ENCODE results near the gene LTBR.
"Not testable (repeated sequence)": the region's sequence is repeated elsewhere in the genome, so short reads cannot be mapped to it uniquely, and the experiment has no call there.

LTBR gene

DNA sequence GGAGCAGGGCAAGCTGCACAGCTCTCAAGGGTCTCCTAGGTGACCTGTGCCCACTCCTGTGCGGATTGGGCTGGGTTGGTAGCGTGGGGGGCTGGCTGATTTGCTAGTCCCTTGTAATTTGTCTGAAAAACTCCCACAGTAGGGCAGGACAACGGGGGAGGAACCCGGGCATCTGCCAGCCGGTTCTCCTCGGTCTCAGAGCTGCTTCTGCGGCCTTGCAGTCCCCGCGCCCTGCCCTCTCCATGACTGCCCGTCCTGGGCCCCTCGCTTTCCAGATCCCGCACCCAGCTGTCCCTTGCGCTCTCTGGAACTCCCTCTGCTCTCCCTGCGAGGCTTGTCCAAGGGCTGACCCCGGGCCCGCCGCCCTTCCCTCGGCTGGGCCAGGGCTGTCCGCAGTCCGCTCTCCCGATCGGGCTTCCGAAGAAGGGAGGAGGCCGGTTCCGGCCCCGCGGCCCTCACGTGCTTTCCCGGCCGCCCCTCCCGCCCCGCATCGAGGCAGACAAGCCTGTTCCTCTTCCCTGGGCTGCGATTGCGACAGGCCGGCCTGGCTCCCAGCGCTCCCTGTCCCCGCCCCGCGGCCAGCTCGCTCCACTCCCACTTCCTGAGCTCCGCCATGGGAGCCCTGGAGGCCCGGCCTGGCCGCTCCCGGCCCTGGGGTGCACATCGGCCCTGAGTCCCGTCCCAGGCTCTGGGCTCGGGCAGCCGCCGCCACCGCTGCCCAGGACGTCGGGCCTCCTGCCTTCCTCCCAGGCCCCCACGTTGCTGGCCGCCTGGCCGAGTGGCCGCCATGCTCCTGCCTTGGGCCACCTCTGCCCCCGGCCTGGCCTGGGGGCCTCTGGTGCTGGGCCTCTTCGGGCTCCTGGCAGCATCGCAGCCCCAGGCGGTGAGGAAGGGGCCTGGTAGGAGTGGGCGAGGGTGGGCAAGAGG is at the start of gene LTBR:
TSS of gene LTBR (plus strand) at position 591 of the 927 bp plus-strand sequence. CDS start at position 788, 197 bp downstream.
- peak; percentile 98 for DNase-seq

DNA sequence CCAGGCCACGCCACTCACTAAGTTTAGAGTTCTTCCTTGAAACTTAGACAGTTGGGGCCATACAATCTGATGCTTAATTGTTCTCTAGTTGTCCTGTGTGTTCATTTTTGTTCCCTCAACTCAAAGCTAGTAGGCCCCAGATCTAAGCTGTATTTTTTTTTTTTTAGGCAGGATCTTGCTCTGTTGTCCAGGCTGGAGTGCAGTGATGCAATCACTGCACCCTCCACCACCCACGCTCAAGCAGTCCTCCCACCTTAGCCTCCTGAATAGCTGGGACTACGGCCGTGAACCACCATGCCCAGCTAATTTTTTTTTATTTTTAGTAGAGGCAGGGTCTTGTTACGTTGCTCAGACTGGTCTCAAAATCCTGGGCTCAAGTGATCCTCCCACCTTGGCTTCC is 49.6 kb upstream of the LTBR start:
- no peak for DNase-seq

- no peak for DNase-seq
Measured at GRCh38 chr12:6334940-6335450, 49.0 kb upstream of the LTBR start.

DNA sequence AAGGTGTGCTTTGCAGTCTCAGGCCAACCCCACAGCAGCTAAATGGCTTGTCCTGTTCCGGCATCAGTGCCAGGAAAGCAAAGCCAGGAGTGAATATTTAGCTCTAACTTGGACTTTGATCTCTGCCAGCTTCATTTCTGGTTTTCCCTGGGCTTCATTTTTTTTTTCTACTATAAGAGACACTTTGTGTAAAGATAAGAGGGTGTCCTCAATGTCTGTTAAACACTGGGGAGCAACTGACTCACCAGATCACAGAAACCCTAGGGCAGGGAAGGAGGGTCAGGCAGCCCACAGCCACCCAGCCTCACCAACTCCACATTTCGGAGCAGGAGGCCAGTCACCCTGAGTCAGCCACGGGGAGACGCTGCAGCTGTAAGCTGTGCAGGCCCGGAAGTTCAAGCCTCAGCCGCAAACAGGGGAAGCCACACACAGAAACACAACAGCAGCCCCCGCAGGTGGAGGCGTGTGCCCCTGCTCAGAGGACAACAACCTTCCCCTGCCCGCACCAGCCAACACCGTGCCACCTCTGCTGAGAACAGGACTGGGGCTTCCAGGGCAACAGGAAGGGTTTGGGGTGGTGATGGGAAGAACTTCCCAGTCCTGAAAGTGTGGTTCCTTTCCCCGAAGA is 48.4 kb upstream of the LTBR start:
- DNase-seq, result peak; percentile 90

DNA sequence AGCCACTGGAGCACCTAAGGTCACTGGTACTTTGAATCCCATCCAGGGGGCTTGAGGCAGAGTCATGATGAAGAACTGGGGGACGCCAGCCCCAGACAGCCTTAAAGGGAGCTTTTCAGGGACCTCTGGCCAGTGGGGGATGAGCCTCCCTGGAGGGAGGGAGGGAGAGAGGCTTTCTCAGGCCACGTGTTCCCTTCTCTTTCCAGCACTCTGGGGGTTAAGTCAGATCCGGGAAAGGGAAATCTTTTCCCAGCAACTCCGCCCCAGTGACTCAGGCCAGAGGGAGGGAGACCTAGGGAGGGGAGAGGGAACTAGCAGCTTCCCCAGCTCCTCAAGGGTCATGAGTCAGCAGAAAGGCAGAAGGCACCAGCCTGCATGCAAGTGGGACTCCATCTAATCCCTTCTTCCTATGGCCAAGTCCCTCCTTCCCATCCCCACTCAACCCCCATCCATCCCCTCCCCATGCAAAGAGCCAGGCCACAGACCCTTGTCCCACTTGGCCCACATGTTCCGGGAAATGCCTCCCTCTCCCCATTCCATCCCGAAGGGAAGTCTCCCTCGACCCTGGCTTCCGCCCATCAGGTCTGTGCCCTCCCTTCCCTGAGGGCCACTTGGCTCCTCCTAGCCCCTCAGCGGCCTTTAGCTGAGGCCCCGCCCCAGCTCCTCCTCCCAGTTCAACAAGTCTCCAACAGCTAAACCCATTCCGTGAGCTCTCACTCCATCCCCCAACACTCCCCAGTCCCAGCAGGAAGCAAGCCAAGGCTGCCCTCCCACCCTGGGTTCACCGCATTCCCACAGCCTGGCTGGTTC is 47.7 kb upstream of the LTBR start:
- peak; percentile 98 for DNase-seq

- no peak for DNase-seq
Measured at GRCh38 chr12:6336889-6337853, 46.8 kb upstream of the LTBR start.

GRCh38 chr12:6337958-6338433 is 46.0 kb upstream of the LTBR start:
- peak; percentile 35 for DNase-seq

- not testable (repeated sequence) for DNase-seq
Measured at GRCh38 chr12:6338536-6338935, 45.4 kb upstream of the LTBR start.

GRCh38 chr12:6338955-6339354 is 45.0 kb upstream of the LTBR start:
- DNase-seq, result peak; percentile 34

DNA sequence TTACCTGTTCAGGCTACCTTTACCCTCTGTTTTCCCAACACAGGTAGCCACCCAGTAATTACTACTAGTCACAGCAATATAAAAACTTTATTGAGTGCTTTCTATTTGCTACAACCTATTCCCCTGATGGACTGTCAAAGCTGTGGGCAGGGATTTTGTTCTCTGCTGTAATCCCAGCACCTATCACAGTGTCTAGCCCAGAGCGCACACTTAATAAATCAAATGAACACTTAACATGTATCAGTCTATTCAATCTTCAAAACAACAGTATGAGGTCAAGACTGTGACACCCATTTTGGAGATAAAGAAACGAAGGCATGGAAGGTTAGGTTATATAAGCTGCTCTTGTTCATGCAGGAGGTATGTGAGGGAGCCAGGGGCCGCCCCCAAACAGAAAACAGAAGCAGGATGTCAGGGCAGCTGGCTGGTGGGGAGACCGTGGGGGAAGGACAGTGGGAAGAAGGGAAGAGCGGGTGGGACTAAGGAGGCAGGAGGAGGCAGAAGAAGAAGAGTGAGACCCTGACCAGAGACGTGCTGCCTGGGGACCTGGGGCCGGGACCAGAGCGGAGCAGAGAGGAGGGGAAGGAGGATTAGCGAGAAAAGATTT is 43.8 kb upstream of the LTBR start:
- peak; percentile 47 for DNase-seq

GRCh38 chr12:6340745-6341416 is 43.1 kb upstream of the LTBR start:
- DNase-seq, result peak; percentile 84

DNA sequence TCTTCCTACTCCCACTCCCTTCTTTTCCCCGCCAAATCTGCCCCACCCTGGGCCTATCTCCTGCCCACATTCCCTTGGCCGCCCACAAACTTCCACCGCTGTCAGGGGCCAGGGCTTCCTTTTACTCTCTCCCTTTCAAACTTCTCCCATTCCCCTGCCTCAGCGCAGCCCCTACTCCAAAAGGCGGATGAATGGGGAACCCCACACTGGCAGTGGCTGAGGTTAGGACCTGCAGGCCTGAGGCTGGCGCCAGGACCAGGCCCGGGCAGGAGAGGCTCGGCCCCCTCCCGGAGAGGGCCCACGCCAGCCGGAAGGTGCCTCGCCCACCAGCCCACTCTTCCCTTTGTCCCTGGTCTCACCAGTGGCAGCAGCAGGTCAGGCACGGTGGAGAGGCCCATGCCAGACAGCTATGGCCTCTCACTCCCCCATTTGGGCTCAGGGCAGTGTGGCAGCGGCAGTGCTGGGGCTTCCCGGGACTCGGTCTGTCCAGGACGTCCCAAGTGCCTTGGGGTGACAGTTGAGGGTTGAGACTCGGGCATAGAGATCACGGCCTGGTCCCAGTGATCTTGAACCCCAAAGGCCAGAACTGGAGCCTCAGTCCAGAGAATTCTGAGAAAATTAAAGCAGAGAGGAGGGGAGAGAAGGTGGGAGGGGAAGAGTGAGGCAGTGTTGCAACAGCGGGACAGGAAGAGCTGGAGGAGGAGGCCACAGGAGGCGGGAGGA is 42.4 kb upstream of the LTBR start, which contains the start of gene TNFRSF1A:
TSS of gene TNFRSF1A (minus strand) at position 660 of the 723 bp plus-strand sequence. CDS start at position 398, 262 bp downstream.
- peak; percentile 81 for DNase-seq

- DNase-seq, result no peak
Measured at GRCh38 chr12:6342140-6342889, 41.6 kb upstream of the LTBR start.

- no peak for DNase-seq
Measured at GRCh38 chr12:6343518-6343917, 40.4 kb upstream of the LTBR start.

DNA sequence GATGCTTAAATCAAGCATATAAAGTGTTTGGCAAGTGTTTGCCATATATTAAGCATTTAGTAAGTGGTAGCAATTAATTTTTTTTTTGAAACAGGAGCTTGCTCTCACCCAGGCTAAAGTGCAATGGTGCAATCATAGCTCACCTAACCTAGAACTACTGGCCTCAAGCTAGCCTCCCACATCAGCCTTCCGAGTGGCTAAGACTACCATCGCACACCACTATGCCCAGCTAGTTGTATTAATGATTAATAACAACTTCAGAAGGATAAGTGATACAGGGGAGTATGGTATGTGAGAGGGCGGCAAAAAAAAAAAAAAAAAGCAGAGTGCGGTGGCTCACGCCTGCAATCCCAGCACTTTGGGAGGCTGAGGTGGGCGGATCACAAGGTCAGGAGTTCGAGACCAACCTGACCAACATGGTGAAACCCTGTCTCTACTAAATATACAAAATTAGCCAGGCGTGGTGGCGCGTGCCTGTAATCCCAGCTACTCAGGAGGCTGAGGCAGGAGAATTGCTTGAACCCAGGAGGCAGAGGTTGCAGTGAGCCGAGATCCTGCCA is 39.8 kb upstream of the LTBR start:
- DNase-seq, result not testable (repeated sequence)

DNA sequence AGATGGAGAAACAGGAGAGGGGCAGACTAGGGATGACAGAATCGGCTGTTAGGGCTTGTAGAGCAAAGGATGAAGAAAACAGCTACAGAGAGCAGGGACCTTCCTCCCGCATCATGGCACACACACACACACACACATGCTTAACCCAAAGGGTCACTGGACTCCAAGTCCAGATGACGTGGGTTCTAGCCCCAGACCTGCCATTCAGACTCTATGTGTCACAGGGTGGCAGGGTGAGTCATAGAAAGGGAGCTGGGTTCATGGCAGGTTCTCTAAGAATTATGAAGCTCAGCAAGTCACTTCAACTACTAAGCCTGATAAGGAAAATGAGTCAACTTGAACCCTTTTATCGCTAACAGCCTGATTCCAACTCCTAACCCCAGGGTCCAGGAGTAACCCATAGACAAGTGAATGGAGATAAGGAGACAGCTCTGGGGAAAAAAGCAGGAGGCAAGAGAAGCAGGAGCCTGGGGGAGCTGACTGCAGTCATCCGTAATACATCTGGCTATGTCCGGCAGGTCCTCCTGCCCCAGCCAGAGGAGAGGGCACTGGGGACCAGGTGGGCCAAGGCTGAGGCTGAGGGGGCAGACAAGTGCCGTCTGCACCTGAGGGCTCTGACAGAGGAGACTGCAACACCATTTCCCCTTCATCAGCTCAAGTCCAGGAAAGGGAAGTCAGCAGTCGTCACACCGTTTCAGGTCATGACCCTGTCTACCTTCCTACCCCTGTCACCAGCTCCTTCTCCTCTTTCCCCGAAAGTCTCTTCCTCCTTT is 38.5 kb upstream of the LTBR start:
- DNase-seq, result peak; percentile 92

- DNase-seq, result no peak
Measured at GRCh38 chr12:6346235-6346832, 37.6 kb upstream of the LTBR start.
